K562 (cell line): ENCODE data around the gene PTPN11. TPM values are rescaled to one million over a fixed set of nuclear protein-coding genes. Genes with fewer than 3 reads are reported as not detected.

ENCODE experiments used
- polyA plus RNA-seq, 8 experiments: library from polyadenylated mRNA; depleted of rRNA in 4 of 8; stranded (reverse) in 5 of 8; unstranded in 3 of 8; fragments of >200 nt; fragmentation: Nextera tagmentation in 2 of 8; fragmentation: Illumina TruSeq in 1 of 8; extraction: Ambion mirVana in 2 of 8; extraction: Trizol in 1 of 8; gene quantifications; 2 replicates each; pipeline versions ENCODE4 v1.2.1 to v1.2.3, GENCODE V29; 2011 to 2014; ENCODE audit warnings: inconsistent platforms in 1 of 8, missing spikeins in 1 of 8
- total RNA-seq, 7 experiments: library from RNA; depleted of rRNA in 6 of 7; stranded (reverse); fragments of >200 nt in 6 of 7; fragmentation: Illumina TruSeq in 2 of 7; extraction: Trizol in 2 of 7; gene quantifications; 2 replicates each; pipeline versions ENCODE4 v1.2.1 to v1.2.3, GENCODE V29; 2011 to 2021; ENCODE audit warnings: low replicate concordance in 1 of 7
- TF ChIP-seq, protein P1 (sequence below), 2 experiments: fragments of 450-650 bp; formaldehyde crosslinking in 1 of 2; IDR thresholded peaks; 2 replicates each; pipeline versions ENCODE4 v1.4.0 to v1.6.1; 2014 to 2020; ENCODE audit warnings: mild to moderate bottlenecking in 2 of 2, borderline replicate concordance in 1 of 2, low read depth in 1 of 2

The PTPN11 gene
- total and polyA plus RNA-seq, 9 of the 15 experiments (the other 6 are each of a cell fraction or from before 2014, with no cell fraction given) = 22.5 to 126 (median 79.7) TPM

GRCh38 chr12:112537710-112538396, 119.1 kb downstream of the PTPN11 start (continued):
- TF ChIP-seq, protein P1, sequence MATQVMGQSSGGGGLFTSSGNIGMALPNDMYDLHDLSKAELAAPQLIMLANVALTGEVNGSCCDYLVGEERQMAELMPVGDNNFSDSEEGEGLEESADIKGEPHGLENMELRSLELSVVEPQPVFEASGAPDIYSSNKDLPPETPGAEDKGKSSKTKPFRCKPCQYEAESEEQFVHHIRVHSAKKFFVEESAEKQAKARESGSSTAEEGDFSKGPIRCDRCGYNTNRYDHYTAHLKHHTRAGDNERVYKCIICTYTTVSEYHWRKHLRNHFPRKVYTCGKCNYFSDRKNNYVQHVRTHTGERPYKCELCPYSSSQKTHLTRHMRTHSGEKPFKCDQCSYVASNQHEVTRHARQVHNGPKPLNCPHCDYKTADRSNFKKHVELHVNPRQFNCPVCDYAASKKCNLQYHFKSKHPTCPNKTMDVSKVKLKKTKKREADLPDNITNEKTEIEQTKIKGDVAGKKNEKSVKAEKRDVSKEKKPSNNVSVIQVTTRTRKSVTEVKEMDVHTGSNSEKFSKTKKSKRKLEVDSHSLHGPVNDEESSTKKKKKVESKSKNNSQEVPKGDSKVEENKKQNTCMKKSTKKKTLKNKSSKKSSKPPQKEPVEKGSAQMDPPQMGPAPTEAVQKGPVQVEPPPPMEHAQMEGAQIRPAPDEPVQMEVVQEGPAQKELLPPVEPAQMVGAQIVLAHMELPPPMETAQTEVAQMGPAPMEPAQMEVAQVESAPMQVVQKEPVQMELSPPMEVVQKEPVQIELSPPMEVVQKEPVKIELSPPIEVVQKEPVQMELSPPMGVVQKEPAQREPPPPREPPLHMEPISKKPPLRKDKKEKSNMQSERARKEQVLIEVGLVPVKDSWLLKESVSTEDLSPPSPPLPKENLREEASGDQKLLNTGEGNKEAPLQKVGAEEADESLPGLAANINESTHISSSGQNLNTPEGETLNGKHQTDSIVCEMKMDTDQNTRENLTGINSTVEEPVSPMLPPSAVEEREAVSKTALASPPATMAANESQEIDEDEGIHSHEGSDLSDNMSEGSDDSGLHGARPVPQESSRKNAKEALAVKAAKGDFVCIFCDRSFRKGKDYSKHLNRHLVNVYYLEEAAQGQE (IDR thresholded peaks at IDR 0.05; ENCODE audit: borderline replicate concordance) = no peak
- TF ChIP-seq, protein P1 (CRISPR knock-in tag; IDR thresholded peaks at IDR 0.05; ENCODE audit: low read depth) = no peak
- TF ChIP-seq, all 486 proteins: peak for 0
